ENCODE results near the gene FLRT3.

GRCh38 chr20:14335052-14335451 is 2.4 kb downstream of the FLRT3 start:
- TF ChIP-seq GATA2 (IDR thresholded peaks at IDR 0.05; ENCODE audit: low read depth, low read length) = no peak
- no peak for TF ChIP-seq GATA3 (IDR thresholded peaks at IDR 0.05; ENCODE audit: low read depth, low read length)
